DMS153 treated with DMSO at 0.1 percent for 48 hours (cell line): ENCODE measurements around the gene TRAPPC1.

ENCODE experiments used
- DNase-seq: peaks from one replicate; lab custom pipeline; 2025; ENCODE audit not compliant: unreplicated experiment; lab: John Stamatoyannopoulos, UW

Gene TRAPPC1

GRCh38 chr17:7903154-7904103 is 28.3 kb downstream of the TRAPPC1 start:
- DNase-seq = no peak

GRCh38 chr17:7897773-7898172 is 34.0 kb downstream of the TRAPPC1 start:
- no peak for DNase-seq

GRCh38 chr17:7897090-7897489 is 34.7 kb downstream of the TRAPPC1 start:
- no peak for DNase-seq

GRCh38 chr17:7894866-7895265 is 36.9 kb downstream of the TRAPPC1 start:
- no peak for DNase-seq

- DNase-seq = no peak
These were observed 37.5 kb downstream of the TRAPPC1 start for GRCh38 chr17:7894226-7894625.

- DNase-seq = no peak
These were observed 38.4 kb downstream of the TRAPPC1 start for GRCh38 chr17:7893187-7893880.

- DNase-seq = peak; percentile 74
These were observed 42.4 kb downstream of the TRAPPC1 start for GRCh38 chr17:7889166-7889955.

- no peak for DNase-seq
These were observed 43.4 kb downstream of the TRAPPC1 start, which contains the start of gene CHD3 for GRCh38 chr17:7888184-7888920. CHD3 (plus strand) TSS chr17:7888789; CDS start chr17:7889001, 212 bp downstream.

GRCh38 chr17:7887482-7888183 is 44.1 kb downstream of the TRAPPC1 start:
- peak; percentile 67 for DNase-seq

- no peak for DNase-seq
These were observed 44.7 kb downstream of the TRAPPC1 start for GRCh38 chr17:7887038-7887481.

GRCh38 chr17:7886227-7887037 is 45.3 kb downstream of the TRAPPC1 start:
- DNase-seq = peak; percentile 32

GRCh38 chr17:7885367-7886226 is 46.1 kb downstream of the TRAPPC1 start:
- DNase-seq = no peak

- no peak for DNase-seq
These were observed 47.0 kb downstream of the TRAPPC1 start for GRCh38 chr17:7884581-7885366.

GRCh38 chr17:7883781-7884386 is 47.9 kb downstream of the TRAPPC1 start:
- DNase-seq = no peak

- no peak for DNase-seq
These were observed 49.1 kb downstream of the TRAPPC1 start for GRCh38 chr17:7882629-7883028.

GRCh38 chr17:7882068-7882467 is 49.7 kb downstream of the TRAPPC1 start:
- peak; percentile 7 for DNase-seq
